ENCODE data around the gene CCDC158. TPM values are rescaled to one million over a fixed set of nuclear protein-coding genes. Genes with fewer than 3 reads are reported as not detected.

The CCDC158 gene
- total and polyA plus RNA-seq, 2 of the 4 experiments (the other 2 are of a cell fraction), result not detected

DNA sequence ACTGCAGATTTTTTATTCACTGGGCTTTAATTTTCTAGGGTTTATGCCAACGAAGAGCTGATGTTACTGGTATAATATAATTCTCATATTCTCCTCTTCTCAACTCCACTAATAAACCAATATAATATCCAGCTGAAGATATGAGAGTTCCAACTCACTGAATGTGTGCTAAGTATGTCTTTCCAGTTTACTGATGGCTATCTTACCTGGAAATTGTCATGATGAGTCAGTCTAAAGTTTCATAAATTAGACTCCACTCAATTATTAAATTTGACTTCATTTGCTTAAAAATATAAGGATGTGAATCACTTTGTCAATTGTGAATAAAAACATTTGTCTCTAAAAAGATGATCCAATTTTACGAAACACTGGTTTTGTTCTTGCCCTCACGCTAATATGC, 86.1 kb downstream of the CCDC158 start:
- H3K4me3 ChIP-seq (ENCODE audit: insufficient read depth, low read depth, low read length), result no peak overlapping the region
- H4K91ac ChIP-seq (ENCODE audit: insufficient read depth, low read depth, low read length), result no peak overlapping the region
- H3K9me1 ChIP-seq (ENCODE audit: insufficient read depth, low read length), result no peaks in the 10 kb centered on the region
- H3K4me1 ChIP-seq (ENCODE audit: control insufficient read depth, insufficient read depth, low read length), result no peaks in the 10 kb centered on the region
- no peak overlapping the region for H3K18ac ChIP-seq (ENCODE audit: low read depth, low read length)
- in situ Hi-C loops (cut with MboI; ENCODE audit: low sequenced_read_pairs) (no loop called here), dilution Hi-C loops (cut with HindIII; ENCODE audit: low sequenced_read_pairs, unreplicated experiment) (no loop called here), intact Hi-C loops (cut with micrococcal nuclease) (no loop called here)
- no peaks in the 10 kb centered on the region for H3K36me3 ChIP-seq (ENCODE audit: control insufficient read depth, insufficient read depth, low read length)
- CTCF ChIA-PET, result no interaction called here
- no peak overlapping the region for H3K56ac ChIP-seq (ENCODE audit: extremely low read depth, insufficient read depth, low read length)
- no peak overlapping the region for H3K23ac ChIP-seq (ENCODE audit: low read depth, low read length)
- H2AFZ ChIP-seq (replicated peaks; ENCODE audit: low read length, poor library complexity), result no peak overlapping the region
- no peak overlapping the region for H4K5ac ChIP-seq (ENCODE audit: low read depth, low read length)
- POLR2A ChIA-PET (ENCODE audit: unreplicated experiment), result no interaction called here
- H4K20me1 ChIP-seq (ENCODE audit: insufficient read depth, low read length), result no peaks in the 10 kb centered on the region
- H2AK9ac ChIP-seq (replicated peaks; ENCODE audit: low read depth, low read length, poor library complexity), result no peak overlapping the region
- H2BK5ac ChIP-seq (ENCODE audit: low read depth, low read length, poor library complexity, severe bottlenecking), result no peak overlapping the region
- no peaks in the 10 kb centered on the region for H3K79me1 ChIP-seq (ENCODE audit: low read depth in 1 of 2, low read length in 2 of 2)
- WGBS, 2 experiments (ENCODE audit: extremely low coverage in 2 of 2, insufficient read length in 1 of 2), result no CpG with 5 or more reads among the region's 3 CpGs
- H2BK120ac ChIP-seq (ENCODE audit: low read depth, low read length), result no peak overlapping the region
- no TSS peak for BruUV-seq (replicated peaks)
- no peak overlapping the region for H3K4ac ChIP-seq (ENCODE audit: low read depth, low read length)
- H3K27me3 ChIP-seq (ENCODE audit: control insufficient read depth, insufficient read depth, low read length), result peaks cover 12% of the 10 kb centered on the region
- DNase-seq, result no peak
- no peak overlapping the region for H2AK5ac ChIP-seq (ENCODE audit: low read depth, low read length)
- H3K14ac ChIP-seq (replicated peaks; ENCODE audit: low read depth, low read length), result no peak overlapping the region
- TF ChIP-seq MXI1 (IDR thresholded peaks at IDR 0.05; ENCODE audit: borderline replicate concordance, low read depth, low read length) (no peak), MAFK (IDR thresholded peaks at IDR 0.05; ENCODE audit: low read depth, low read length) (no peak), RAD21 (IDR thresholded peaks at IDR 0.05; ENCODE audit: low read length) (no peak), SMC3 (IDR thresholded peaks at IDR 0.05; ENCODE audit: low read depth, low read length) (no peak), FOS (IDR thresholded peaks at IDR 0.05; ENCODE audit: low read depth, low read length) (no peak), CHD1 (IDR thresholded peaks at IDR 0.05; ENCODE audit: low read depth, low read length) (no peak), BHLHE40 (IDR thresholded peaks at IDR 0.05; ENCODE audit: low read depth, low read length) (no peak), RFX5 (IDR thresholded peaks at IDR 0.05; ENCODE audit: low read depth, low read length) (no peak), POLR2A (IDR thresholded peaks at IDR 0.05; ENCODE audit: low read depth, low read length) (no peak), ELK1 (IDR thresholded peaks at IDR 0.05; ENCODE audit: borderline replicate concordance, low read depth, low read length) (no peak), RCOR1 (IDR thresholded peaks at IDR 0.05; ENCODE audit: insufficient replicate concordance, low read length) (no peak)
- TF ChIP-seq, protein P1, sequence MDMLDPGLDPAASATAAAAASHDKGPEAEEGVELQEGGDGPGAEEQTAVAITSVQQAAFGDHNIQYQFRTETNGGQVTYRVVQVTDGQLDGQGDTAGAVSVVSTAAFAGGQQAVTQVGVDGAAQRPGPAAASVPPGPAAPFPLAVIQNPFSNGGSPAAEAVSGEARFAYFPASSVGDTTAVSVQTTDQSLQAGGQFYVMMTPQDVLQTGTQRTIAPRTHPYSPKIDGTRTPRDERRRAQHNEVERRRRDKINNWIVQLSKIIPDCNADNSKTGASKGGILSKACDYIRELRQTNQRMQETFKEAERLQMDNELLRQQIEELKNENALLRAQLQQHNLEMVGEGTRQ (IDR thresholded peaks at IDR 0.05; ENCODE audit: low read depth, low read length), result no peak
- no peak overlapping the region for H2BK15ac ChIP-seq (ENCODE audit: low read depth, low read length)
- no peak overlapping the region for H2BK20ac ChIP-seq (ENCODE audit: low read depth, low read length)
- no peak overlapping the region for H3K4me2 ChIP-seq (ENCODE audit: low read depth, low read length)
- ATAC-seq (ENCODE audit: low read depth), result no peak
- H3K9ac ChIP-seq (ENCODE audit: low read depth, low read length), result no peak overlapping the region
- H4K8ac ChIP-seq (ENCODE audit: low read depth in 2 of 2, low read length in 2 of 2), result no peak overlapping the region
- no peak overlapping the region for H3K27ac ChIP-seq (ENCODE audit: insufficient read depth, low read length)
- no peaks in the 10 kb centered on the region for H3K9me3 ChIP-seq (ENCODE audit: control insufficient read depth, insufficient read depth, low read length)
